ENCODE data around the gene KANK2. TPM values are rescaled to one million over a fixed set of nuclear protein-coding genes. Genes with fewer than 3 reads are reported as not detected.

The KANK2 gene
- total and polyA plus RNA-seq, 2 of the 8 experiments (the other 6 are each of a cell fraction or from before 2014, with no cell fraction given): 25.2 to 42.3 TPM

GRCh38 chr19:11230621-11231386 is 33.5 kb upstream of the KANK2 start (continued):
- TF ChIP-seq SIRT6 (IDR thresholded peaks at IDR 0.05; ENCODE audit: low read length) (no peak), JUN (IDR thresholded peaks at IDR 0.05; ENCODE audit: low read depth, low read length) (no peak), KDM1A (IDR thresholded peaks at IDR 0.05; ENCODE audit: borderline replicate concordance, low read length) (no peak), GTF2F1 (IDR thresholded peaks at IDR 0.05; ENCODE audit: borderline replicate concordance, low read depth, low read length) (no peak), BACH1 (IDR thresholded peaks at IDR 0.05; ENCODE audit: low read length) (no peak)
- TF ChIP-seq, protein P1, sequence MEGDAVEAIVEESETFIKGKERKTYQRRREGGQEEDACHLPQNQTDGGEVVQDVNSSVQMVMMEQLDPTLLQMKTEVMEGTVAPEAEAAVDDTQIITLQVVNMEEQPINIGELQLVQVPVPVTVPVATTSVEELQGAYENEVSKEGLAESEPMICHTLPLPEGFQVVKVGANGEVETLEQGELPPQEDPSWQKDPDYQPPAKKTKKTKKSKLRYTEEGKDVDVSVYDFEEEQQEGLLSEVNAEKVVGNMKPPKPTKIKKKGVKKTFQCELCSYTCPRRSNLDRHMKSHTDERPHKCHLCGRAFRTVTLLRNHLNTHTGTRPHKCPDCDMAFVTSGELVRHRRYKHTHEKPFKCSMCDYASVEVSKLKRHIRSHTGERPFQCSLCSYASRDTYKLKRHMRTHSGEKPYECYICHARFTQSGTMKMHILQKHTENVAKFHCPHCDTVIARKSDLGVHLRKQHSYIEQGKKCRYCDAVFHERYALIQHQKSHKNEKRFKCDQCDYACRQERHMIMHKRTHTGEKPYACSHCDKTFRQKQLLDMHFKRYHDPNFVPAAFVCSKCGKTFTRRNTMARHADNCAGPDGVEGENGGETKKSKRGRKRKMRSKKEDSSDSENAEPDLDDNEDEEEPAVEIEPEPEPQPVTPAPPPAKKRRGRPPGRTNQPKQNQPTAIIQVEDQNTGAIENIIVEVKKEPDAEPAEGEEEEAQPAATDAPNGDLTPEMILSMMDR (IDR thresholded peaks at IDR 0.05; ENCODE audit: control extremely low read depth in 1 of 3, insufficient read depth in 1 of 3, low read depth in 1 of 3, low read length in 3 of 3): no peak

Measured in H1 (cell line).